ENCODE data around the gene DGKB.

Gene DGKB

DNA sequence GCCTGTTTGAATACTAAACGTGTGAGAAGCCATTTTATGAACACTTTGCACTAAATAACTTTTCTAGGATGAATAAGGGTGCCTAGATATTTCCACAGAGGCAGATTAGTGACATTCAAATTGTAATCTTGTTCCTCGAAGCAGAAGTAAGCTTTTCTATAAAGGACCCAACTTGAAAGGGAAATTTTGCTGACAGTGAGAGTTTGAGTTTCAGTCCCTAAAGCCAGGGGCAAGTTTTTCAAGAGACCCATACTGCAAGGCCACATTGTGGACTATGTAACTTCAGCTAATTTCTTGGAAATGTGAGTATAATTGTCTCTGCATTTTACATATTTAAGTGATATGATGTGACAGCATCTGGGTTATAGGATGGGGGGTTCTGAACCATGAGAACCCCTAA, 525.8 kb downstream of the DGKB start:
- no peak overlapping the region for H3K4me3 ChIP-seq (ENCODE audit: low read depth in 1 of 2, low read length in 2 of 2)
- H3K9ac ChIP-seq (ENCODE audit: low read depth in 1 of 2, low read length in 2 of 2): no peak overlapping the region
- H3K27me3 ChIP-seq (ENCODE audit: control insufficient read depth in 1 of 2, insufficient read depth in 2 of 2, low read length in 2 of 2): no peaks in the 10 kb centered on the region
- H3K36me3 ChIP-seq (ENCODE audit: control insufficient read depth in 1 of 2, insufficient read depth in 2 of 2, low read length in 2 of 2): no peaks in the 10 kb centered on the region
- H3K27ac ChIP-seq (ENCODE audit: low read depth, low read length): no peak overlapping the region
- no peaks in the 10 kb centered on the region for H3K4me1 ChIP-seq (ENCODE audit: control insufficient read depth in 1 of 2, insufficient read depth in 2 of 2, low read length in 2 of 2)
- H3K9me3 ChIP-seq (ENCODE audit: control insufficient read depth in 1 of 2, low read length in 2 of 2): no peaks in the 10 kb centered on the region

DNA sequence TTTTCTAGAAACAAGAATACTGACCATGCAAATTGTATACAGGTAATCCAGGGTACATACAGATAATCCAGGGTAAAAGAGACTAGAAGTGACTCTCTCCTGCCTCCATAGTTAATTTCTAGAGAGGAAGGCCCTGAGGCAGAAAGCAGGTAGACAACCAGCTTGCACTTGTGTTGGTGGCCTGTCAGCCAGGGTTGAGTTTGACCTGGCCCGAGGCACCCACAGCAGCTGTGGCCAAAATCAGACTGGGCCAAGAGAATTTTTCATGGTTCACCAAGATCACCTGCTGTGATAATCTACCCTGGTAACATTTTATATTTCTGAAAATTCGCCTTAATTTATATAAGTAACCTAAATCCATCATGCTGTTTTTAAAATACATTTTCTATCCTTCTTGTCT, 526.6 kb downstream of the DGKB start:
- no peak overlapping the region for H3K9ac ChIP-seq (ENCODE audit: low read depth in 1 of 2, low read length in 2 of 2)
- no peaks in the 10 kb centered on the region for H3K36me3 ChIP-seq (ENCODE audit: control insufficient read depth in 1 of 2, insufficient read depth in 2 of 2, low read length in 2 of 2)
- no peaks in the 10 kb centered on the region for H3K4me1 ChIP-seq (ENCODE audit: control insufficient read depth in 1 of 2, insufficient read depth in 2 of 2, low read length in 2 of 2)
- no peak overlapping the region for H3K4me3 ChIP-seq (ENCODE audit: low read depth in 1 of 2, low read length in 2 of 2)
- H3K9me3 ChIP-seq (ENCODE audit: control insufficient read depth in 1 of 2, low read length in 2 of 2): no peaks in the 10 kb centered on the region
- H3K27me3 ChIP-seq (ENCODE audit: control insufficient read depth in 1 of 2, insufficient read depth in 2 of 2, low read length in 2 of 2): no peaks in the 10 kb centered on the region
- H3K27ac ChIP-seq (ENCODE audit: low read depth, low read length): no peak overlapping the region

DNA sequence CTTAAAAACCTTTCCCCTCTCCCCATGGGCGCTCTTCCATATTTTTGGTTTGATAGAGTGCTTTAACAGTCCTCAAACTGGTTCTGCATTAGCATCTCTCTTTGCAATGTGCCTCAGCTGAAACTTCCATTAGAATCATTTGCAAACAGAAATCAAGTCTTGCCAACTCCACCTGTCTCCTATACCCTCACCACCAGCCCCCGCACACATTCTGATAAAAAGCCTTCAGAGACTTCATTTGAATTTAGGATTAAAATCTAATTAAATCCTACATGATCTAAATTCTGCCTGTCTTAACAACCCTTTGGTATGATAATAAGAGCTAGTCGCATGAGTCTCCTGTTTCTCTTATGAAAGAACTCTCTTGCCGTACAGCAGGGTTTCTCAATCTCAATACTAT, 528.2 kb downstream of the DGKB start:
- Histone ChIP-seq H3K27ac (ENCODE audit: low read depth, low read length) (no peak overlapping the region), H3K4me3 (ENCODE audit: low read depth in 1 of 2, low read length in 2 of 2) (no peak overlapping the region), H3K4me1 (ENCODE audit: control insufficient read depth in 1 of 2, insufficient read depth in 2 of 2, low read length in 2 of 2) (no peaks in the 10 kb centered on the region), H3K36me3 (ENCODE audit: control insufficient read depth in 1 of 2, insufficient read depth in 2 of 2, low read length in 2 of 2) (no peaks in the 10 kb centered on the region), H3K9ac (ENCODE audit: low read depth in 1 of 2, low read length in 2 of 2) (no peak overlapping the region), H3K27me3 (ENCODE audit: control insufficient read depth in 1 of 2, insufficient read depth in 2 of 2, low read length in 2 of 2) (no peaks in the 10 kb centered on the region), H3K9me3 (ENCODE audit: control insufficient read depth in 1 of 2, low read length in 2 of 2) (no peaks in the 10 kb centered on the region)

DNA sequence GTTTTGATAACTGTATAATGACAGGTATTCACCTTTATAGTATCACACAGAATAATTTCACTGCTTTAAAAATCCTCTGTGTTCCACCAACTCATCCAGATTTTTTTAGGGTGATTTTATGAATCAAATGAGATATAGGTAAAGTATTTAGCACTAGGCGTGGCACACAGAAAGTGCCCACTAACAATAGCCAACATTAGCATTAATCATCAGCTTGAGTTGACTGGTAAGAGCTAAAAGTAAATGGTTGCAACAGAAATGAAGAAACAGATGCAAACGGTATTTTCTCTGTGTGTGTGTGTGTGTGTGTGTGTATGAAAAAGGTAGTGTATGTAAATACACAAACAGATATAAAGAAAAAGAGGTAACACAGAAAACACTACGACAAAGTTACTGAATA, 534.3 kb downstream of the DGKB start:
- no peak overlapping the region for H3K9ac ChIP-seq (ENCODE audit: low read depth in 1 of 2, low read length in 2 of 2)
- H3K4me1 ChIP-seq (ENCODE audit: control insufficient read depth in 1 of 2, insufficient read depth in 2 of 2, low read length in 2 of 2): no peaks in the 10 kb centered on the region
- no peaks in the 10 kb centered on the region for H3K27me3 ChIP-seq (ENCODE audit: control insufficient read depth in 1 of 2, insufficient read depth in 2 of 2, low read length in 2 of 2)
- H3K4me3 ChIP-seq (ENCODE audit: low read depth in 1 of 2, low read length in 2 of 2): no peak overlapping the region
- no peak overlapping the region for H3K27ac ChIP-seq (ENCODE audit: low read depth, low read length)
- no peaks in the 10 kb centered on the region for H3K36me3 ChIP-seq (ENCODE audit: control insufficient read depth in 1 of 2, insufficient read depth in 2 of 2, low read length in 2 of 2)
- no peaks in the 10 kb centered on the region for H3K9me3 ChIP-seq (ENCODE audit: control insufficient read depth in 1 of 2, low read length in 2 of 2)

DNA sequence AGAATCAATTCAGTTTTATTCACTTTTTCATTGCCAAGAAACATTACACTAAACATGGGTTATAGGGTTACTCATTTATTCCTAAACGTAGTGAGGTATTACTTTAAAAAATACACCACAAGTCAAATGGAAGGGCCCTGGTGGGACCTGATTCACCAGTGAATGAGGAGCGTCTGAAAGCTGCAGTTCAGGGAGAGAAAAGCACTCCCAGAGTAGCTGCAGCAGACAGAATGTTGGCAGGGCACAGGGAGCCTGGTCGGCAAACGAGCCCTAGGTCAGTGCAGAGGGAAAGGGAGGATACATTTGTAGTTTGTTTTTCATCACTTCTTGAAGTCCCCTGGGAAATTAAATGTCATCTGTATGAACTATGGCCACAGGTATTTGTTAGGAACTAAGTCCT, 551.4 kb downstream of the DGKB start:
- Histone ChIP-seq H3K27me3 (ENCODE audit: control insufficient read depth in 1 of 2, insufficient read depth in 2 of 2, low read length in 2 of 2) (no peaks in the 10 kb centered on the region), H3K4me1 (ENCODE audit: control insufficient read depth in 1 of 2, insufficient read depth in 2 of 2, low read length in 2 of 2) (no peaks in the 10 kb centered on the region), H3K4me3 (ENCODE audit: low read depth in 1 of 2, low read length in 2 of 2) (no peak overlapping the region), H3K9ac (ENCODE audit: low read depth in 1 of 2, low read length in 2 of 2) (no peak overlapping the region), H3K9me3 (ENCODE audit: control insufficient read depth in 1 of 2, low read length in 2 of 2) (no peaks in the 10 kb centered on the region), H3K27ac (ENCODE audit: low read depth, low read length) (no peak overlapping the region), H3K36me3 (ENCODE audit: control insufficient read depth in 1 of 2, insufficient read depth in 2 of 2, low read length in 2 of 2) (no peaks in the 10 kb centered on the region)

DNA sequence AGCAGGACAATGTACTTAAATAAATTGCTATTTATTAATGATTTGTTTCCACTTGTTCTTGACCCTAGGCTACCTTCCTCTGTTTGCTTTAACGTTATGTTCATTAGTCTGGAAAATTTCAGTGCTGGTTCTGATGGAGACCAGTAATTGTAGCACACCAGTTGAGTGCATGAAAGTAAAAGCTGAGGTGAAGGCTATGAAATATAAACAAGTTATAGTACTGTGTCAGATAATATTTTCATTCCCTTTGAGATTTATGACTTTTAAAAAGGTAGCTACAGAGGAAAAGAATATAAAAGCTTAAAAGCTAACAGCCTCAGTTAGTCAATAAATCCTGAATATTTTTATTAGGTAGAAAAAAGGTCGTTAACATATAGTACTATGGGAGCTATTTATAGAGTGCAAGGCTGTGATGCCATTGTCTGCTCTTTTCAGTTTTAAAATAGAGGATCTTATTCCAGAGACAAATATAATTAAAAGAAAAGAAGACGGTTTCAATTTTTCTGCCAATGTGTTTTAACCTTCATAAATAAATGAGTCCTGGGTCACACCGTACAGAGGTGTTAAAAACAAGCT, 561.3 kb downstream of the DGKB start:
- H3K4me3 ChIP-seq (ENCODE audit: low read depth in 1 of 2, low read length in 2 of 2): no peak overlapping the region
- no peaks in the 10 kb centered on the region for H3K27me3 ChIP-seq (ENCODE audit: control insufficient read depth in 1 of 2, insufficient read depth in 2 of 2, low read length in 2 of 2)
- no peaks in the 10 kb centered on the region for H3K9me3 ChIP-seq (ENCODE audit: control insufficient read depth in 1 of 2, low read length in 2 of 2)
- no peaks in the 10 kb centered on the region for H3K36me3 ChIP-seq (ENCODE audit: control insufficient read depth in 1 of 2, insufficient read depth in 2 of 2, low read length in 2 of 2)
- no peak overlapping the region for H3K9ac ChIP-seq (ENCODE audit: low read depth in 1 of 2, low read length in 2 of 2)
- no peaks in the 10 kb centered on the region for H3K4me1 ChIP-seq (ENCODE audit: control insufficient read depth in 1 of 2, insufficient read depth in 2 of 2, low read length in 2 of 2)
- H3K27ac ChIP-seq (ENCODE audit: low read depth, low read length): no peak overlapping the region

DNA sequence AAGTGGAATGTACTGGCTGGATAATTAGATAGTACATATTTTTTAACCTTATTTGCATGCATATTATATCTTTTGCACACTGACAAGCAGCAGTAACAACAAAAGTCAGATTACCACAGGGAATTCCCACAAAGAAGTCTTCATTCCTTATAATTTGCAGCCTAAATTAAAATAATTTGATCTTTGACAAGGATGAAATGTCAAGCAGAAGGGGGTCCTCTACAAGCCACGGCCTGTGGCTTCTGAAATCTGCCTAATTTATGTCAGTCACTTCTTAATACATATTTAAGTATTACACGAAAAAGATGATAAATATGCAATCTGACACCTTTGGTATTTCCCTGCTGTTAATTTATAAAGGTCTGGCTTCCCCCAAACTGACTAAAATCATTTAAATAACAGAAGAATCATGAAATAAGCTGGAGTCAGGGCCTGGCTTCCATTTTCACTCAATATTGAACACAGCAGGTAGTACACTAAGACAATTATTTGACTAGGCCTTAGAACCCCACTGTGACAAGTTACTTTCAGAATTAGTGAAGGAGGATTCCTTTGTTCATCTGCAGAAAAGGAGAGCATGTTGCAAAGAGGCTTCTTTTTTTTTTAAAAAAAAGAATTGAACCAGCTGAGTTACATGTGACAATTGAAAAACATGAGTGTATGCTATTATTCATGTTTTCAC, 562.0 kb downstream of the DGKB start:
- Histone ChIP-seq H3K27me3 (ENCODE audit: control insufficient read depth in 1 of 2, insufficient read depth in 2 of 2, low read length in 2 of 2) (no peaks in the 10 kb centered on the region), H3K4me3 (ENCODE audit: low read depth in 1 of 2, low read length in 2 of 2) (no peak overlapping the region), H3K9ac (ENCODE audit: low read depth in 1 of 2, low read length in 2 of 2) (no peak overlapping the region), H3K4me1 (ENCODE audit: control insufficient read depth in 1 of 2, insufficient read depth in 2 of 2, low read length in 2 of 2) (no peaks in the 10 kb centered on the region), H3K27ac (ENCODE audit: low read depth, low read length) (no peak overlapping the region), H3K36me3 (ENCODE audit: control insufficient read depth in 1 of 2, insufficient read depth in 2 of 2, low read length in 2 of 2) (no peaks in the 10 kb centered on the region), H3K9me3 (ENCODE audit: control insufficient read depth in 1 of 2, low read length in 2 of 2) (no peaks in the 10 kb centered on the region)

DNA sequence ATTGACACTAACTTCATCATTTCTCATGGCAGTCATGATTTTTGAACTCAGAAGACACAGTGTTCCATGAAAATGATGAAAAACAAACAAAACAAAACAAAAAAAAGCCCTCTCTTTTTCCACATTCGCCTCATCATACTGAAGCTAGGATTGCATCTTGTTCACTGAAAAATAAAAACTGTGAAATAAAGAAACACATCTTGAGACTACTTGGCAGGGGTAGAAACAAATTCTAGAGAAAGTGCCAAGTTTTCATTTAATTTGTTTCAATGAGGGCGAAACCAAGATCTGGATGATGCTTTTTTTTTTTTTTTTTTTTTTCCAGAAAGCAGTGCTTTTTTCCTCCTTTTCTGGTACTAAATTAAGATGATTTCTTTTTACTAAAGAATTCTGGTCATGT, 562.7 kb downstream of the DGKB start:
- no peak overlapping the region for H3K9ac ChIP-seq (ENCODE audit: low read depth in 1 of 2, low read length in 2 of 2)

DNA sequence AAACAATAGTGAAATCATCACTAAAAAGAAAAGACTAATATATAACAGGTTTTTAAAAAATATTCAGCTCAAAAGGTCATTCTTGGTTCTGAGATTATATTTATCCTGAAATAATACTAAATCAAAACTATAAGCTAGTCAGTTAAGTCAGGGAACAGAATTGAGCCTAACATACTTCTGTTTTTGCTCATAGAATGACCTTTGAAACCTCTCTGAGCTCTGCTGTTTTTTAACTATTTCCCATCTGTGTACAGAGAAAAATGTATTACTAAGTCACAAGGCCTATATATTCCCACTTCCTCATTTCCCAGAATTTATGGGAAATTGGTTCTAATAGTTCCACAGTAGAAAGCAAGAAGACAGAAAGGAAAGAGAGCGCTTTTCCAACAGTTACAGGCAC, 566.3 kb downstream of the DGKB start:
- Histone ChIP-seq H3K9ac (ENCODE audit: low read depth in 1 of 2, low read length in 2 of 2) (no peak overlapping the region), H3K4me1 (ENCODE audit: control insufficient read depth in 1 of 2, insufficient read depth in 2 of 2, low read length in 2 of 2) (no peaks in the 10 kb centered on the region)

More for the DNA sequence above, 562.7 kb downstream of the DGKB start:
- no peaks in the 10 kb centered on the region for H3K36me3 ChIP-seq (ENCODE audit: control insufficient read depth in 1 of 2, insufficient read depth in 2 of 2, low read length in 2 of 2)
- H3K9me3 ChIP-seq (ENCODE audit: control insufficient read depth in 1 of 2, low read length in 2 of 2): no peaks in the 10 kb centered on the region
- no peak overlapping the region for H3K4me3 ChIP-seq (ENCODE audit: low read depth in 1 of 2, low read length in 2 of 2)
- H3K4me1 ChIP-seq (ENCODE audit: control insufficient read depth in 1 of 2, insufficient read depth in 2 of 2, low read length in 2 of 2): no peaks in the 10 kb centered on the region
- H3K27me3 ChIP-seq (ENCODE audit: control insufficient read depth in 1 of 2, insufficient read depth in 2 of 2, low read length in 2 of 2): no peaks in the 10 kb centered on the region
- H3K27ac ChIP-seq (ENCODE audit: low read depth, low read length): no peak overlapping the region

DNA sequence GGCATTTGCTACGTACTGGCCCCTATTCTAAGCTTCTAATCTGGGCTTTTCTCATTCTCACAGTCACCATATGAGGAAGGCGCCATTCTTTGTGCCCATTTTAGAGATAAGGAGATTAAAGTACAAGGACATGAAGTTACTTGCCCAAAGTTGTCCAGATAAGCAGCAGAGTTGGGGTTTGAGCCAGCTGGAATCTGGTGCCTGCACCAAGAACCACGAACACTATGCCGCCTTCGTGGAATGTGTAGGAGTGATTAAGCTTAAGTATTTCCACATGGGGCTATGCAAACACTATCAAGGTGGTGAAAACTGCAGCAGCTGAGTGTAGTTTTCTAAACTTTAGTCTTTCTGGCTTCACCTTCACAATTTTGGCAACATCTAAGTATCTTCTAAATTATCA, 570.4 kb downstream of the DGKB start:
- no peaks in the 10 kb centered on the region for H3K9me3 ChIP-seq (ENCODE audit: control insufficient read depth in 1 of 2, low read length in 2 of 2)
- no peak overlapping the region for H3K4me3 ChIP-seq (ENCODE audit: low read depth in 1 of 2, low read length in 2 of 2)
- H3K36me3 ChIP-seq (ENCODE audit: control insufficient read depth in 1 of 2, insufficient read depth in 2 of 2, low read length in 2 of 2): no peaks in the 10 kb centered on the region
- no peaks in the 10 kb centered on the region for H3K27me3 ChIP-seq (ENCODE audit: control insufficient read depth in 1 of 2, insufficient read depth in 2 of 2, low read length in 2 of 2)
- no peaks in the 10 kb centered on the region for H3K4me1 ChIP-seq (ENCODE audit: control insufficient read depth in 1 of 2, insufficient read depth in 2 of 2, low read length in 2 of 2)
- H3K27ac ChIP-seq (ENCODE audit: low read depth, low read length): no peak overlapping the region
- H3K9ac ChIP-seq (ENCODE audit: low read depth in 1 of 2, low read length in 2 of 2): no peak overlapping the region

More for the DNA sequence above, 566.3 kb downstream of the DGKB start:
- H3K9me3 ChIP-seq (ENCODE audit: control insufficient read depth in 1 of 2, low read length in 2 of 2): no peaks in the 10 kb centered on the region
- H3K4me3 ChIP-seq (ENCODE audit: low read depth in 1 of 2, low read length in 2 of 2): no peak overlapping the region
- H3K27ac ChIP-seq (ENCODE audit: low read depth, low read length): no peak overlapping the region
- no peaks in the 10 kb centered on the region for H3K27me3 ChIP-seq (ENCODE audit: control insufficient read depth in 1 of 2, insufficient read depth in 2 of 2, low read length in 2 of 2)
- H3K36me3 ChIP-seq (ENCODE audit: control insufficient read depth in 1 of 2, insufficient read depth in 2 of 2, low read length in 2 of 2): no peaks in the 10 kb centered on the region
